ENCODE measurements around the gene NTM.

Gene NTM

GRCh38 chr11:131474947-131475346, 104.5 kb downstream of the NTM start:
- CTCF ChIA-PET = no interaction called here
- no peak for DNase-seq (ENCODE audit: extremely low spot score)
- no peak for TF ChIP-seq BHLHE40 (IDR thresholded peaks at IDR 0.05; ENCODE audit: borderline replicate concordance)
- no peak for TF ChIP-seq LEF1 (IDR thresholded peaks at IDR 0.05; ENCODE audit: borderline replicate concordance)
- TF ChIP-seq SP1 (IDR thresholded peaks at IDR 0.05) = no peak
- TF ChIP-seq CTBP1 (IDR thresholded peaks at IDR 0.05; ENCODE audit: borderline replicate concordance) = no peak
- no peak for TF ChIP-seq NFRKB (IDR thresholded peaks at IDR 0.05)
- no peak for TF ChIP-seq HDGF (IDR thresholded peaks at IDR 0.05; ENCODE audit: borderline replicate concordance)
- no peak for TF ChIP-seq ARNT (IDR thresholded peaks at IDR 0.05)
- no peak for TF ChIP-seq FOXK2 (IDR thresholded peaks at IDR 0.05)
- TF ChIP-seq SUZ12 (IDR thresholded peaks at IDR 0.05) = no peak
- no peak for TF ChIP-seq ELF4 (IDR thresholded peaks at IDR 0.05)
- POLR2A ChIA-PET = no interaction called here

- POLR2A ChIA-PET = no interaction called here
- no peak for TF ChIP-seq NFRKB (IDR thresholded peaks at IDR 0.05)
- no peak for TF ChIP-seq ELF4 (IDR thresholded peaks at IDR 0.05)
- no peak for TF ChIP-seq L3MBTL2 (conservative IDR thresholded peaks at IDR 0.05)
- TF ChIP-seq ZNF384 (IDR thresholded peaks at IDR 0.05) = no peak
- no peak for TF ChIP-seq FOXA1 (IDR thresholded peaks at IDR 0.05)
- TF ChIP-seq PKNOX1 (IDR thresholded peaks at IDR 0.05) = no peak
- TF ChIP-seq HDGF (IDR thresholded peaks at IDR 0.05; ENCODE audit: borderline replicate concordance) = no peak
- no peak for TF ChIP-seq SP1 (IDR thresholded peaks at IDR 0.05)
- no peak for TF ChIP-seq CTBP1 (IDR thresholded peaks at IDR 0.05; ENCODE audit: borderline replicate concordance)
- no peak for TF ChIP-seq BHLHE40 (IDR thresholded peaks at IDR 0.05; ENCODE audit: borderline replicate concordance)
- no peak for TF ChIP-seq FOXM1 (IDR thresholded peaks at IDR 0.05; ENCODE audit: borderline replicate concordance)
- TF ChIP-seq LEF1 (IDR thresholded peaks at IDR 0.05; ENCODE audit: borderline replicate concordance) = no peak
- CTCF ChIA-PET = no interaction called here
- DNase-seq (ENCODE audit: extremely low spot score) = no peak
Measured at GRCh38 chr11:131476266-131476665, 105.9 kb downstream of the NTM start.

DNA sequence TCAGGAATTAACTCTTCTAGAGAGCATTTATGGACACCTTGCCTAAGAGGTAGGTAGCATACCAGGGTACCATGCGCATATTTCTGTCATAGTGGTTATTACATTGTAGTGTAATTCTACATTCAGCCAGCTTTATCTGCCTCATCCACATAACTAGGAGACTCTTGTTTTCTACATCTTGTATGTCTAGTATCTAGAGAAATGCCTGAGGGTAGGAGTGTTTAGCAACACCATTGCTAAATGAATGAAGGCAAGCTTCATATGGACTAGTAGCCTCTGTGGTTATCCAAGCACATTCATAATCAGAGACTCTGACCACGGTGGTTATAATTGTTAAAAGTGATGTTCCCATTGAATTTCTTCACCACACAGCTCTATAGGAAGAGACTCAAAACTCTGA, 107.9 kb downstream of the NTM start:
- DNase-seq (ENCODE audit: extremely low spot score) = no peak
- POLR2A ChIA-PET = interaction anchor here (0.8 kb wide), 1 partner anchor 12 kb away, joined by 5 read pairs; no protein-coding TSS in a partner anchor
- CTCF ChIA-PET = no interaction called here
- TF ChIP-seq SP1 (IDR thresholded peaks at IDR 0.05) (no peak), ARNT (IDR thresholded peaks at IDR 0.05) (no peak), CTBP1 (IDR thresholded peaks at IDR 0.05; ENCODE audit: borderline replicate concordance) (no peak), TARDBP (IDR thresholded peaks at IDR 0.05) (no peak), L3MBTL2 (conservative IDR thresholded peaks at IDR 0.05) (no peak), PKNOX1 (IDR thresholded peaks at IDR 0.05) (no peak), SUZ12 (IDR thresholded peaks at IDR 0.05) (no peak), NFRKB (IDR thresholded peaks at IDR 0.05) (no peak), BHLHE40 (IDR thresholded peaks at IDR 0.05; ENCODE audit: borderline replicate concordance) (no peak), ELF4 (IDR thresholded peaks at IDR 0.05) (no peak), FOXK2 (IDR thresholded peaks at IDR 0.05) (no peak), HDGF (IDR thresholded peaks at IDR 0.05; ENCODE audit: borderline replicate concordance) (no peak), LEF1 (IDR thresholded peaks at IDR 0.05; ENCODE audit: borderline replicate concordance) (no peak), FOXM1 (IDR thresholded peaks at IDR 0.05; ENCODE audit: borderline replicate concordance) (no peak), ZNF384 (IDR thresholded peaks at IDR 0.05) (no peak)

GRCh38 chr11:131481303-131481702, 110.9 kb downstream of the NTM start:
- no peak for DNase-seq (ENCODE audit: extremely low spot score)

GRCh38 chr11:131481971-131482370, 111.6 kb downstream of the NTM start:
- no peak for DNase-seq (ENCODE audit: extremely low spot score)
- TF ChIP-seq FOXK2 (IDR thresholded peaks at IDR 0.05) (no peak), ELF4 (IDR thresholded peaks at IDR 0.05) (no peak), TARDBP (IDR thresholded peaks at IDR 0.05) (no peak), BHLHE40 (IDR thresholded peaks at IDR 0.05; ENCODE audit: borderline replicate concordance) (no peak), SUZ12 (IDR thresholded peaks at IDR 0.05) (no peak), FOXA1 (IDR thresholded peaks at IDR 0.05) (no peak), SP1 (IDR thresholded peaks at IDR 0.05) (no peak), LEF1 (IDR thresholded peaks at IDR 0.05; ENCODE audit: borderline replicate concordance) (no peak), CTBP1 (IDR thresholded peaks at IDR 0.05; ENCODE audit: borderline replicate concordance) (no peak), L3MBTL2 (conservative IDR thresholded peaks at IDR 0.05) (no peak), NFRKB (IDR thresholded peaks at IDR 0.05) (no peak), ARNT (IDR thresholded peaks at IDR 0.05) (no peak), ZNF384 (IDR thresholded peaks at IDR 0.05) (no peak), PKNOX1 (IDR thresholded peaks at IDR 0.05) (no peak), FOXM1 (IDR thresholded peaks at IDR 0.05; ENCODE audit: borderline replicate concordance) (no peak), HDGF (IDR thresholded peaks at IDR 0.05; ENCODE audit: borderline replicate concordance) (no peak)
- ChIA-PET CTCF (no interaction called here), POLR2A (no interaction called here)

More at GRCh38 chr11:131481303-131481702, 110.9 kb downstream of the NTM start:
- TF ChIP-seq BHLHE40 (IDR thresholded peaks at IDR 0.05; ENCODE audit: borderline replicate concordance) = no peak
- no peak for TF ChIP-seq ARNT (IDR thresholded peaks at IDR 0.05)
- no peak for TF ChIP-seq FOXM1 (IDR thresholded peaks at IDR 0.05; ENCODE audit: borderline replicate concordance)
- no peak for TF ChIP-seq FOXK2 (IDR thresholded peaks at IDR 0.05)
- ChIA-PET POLR2A (no interaction called here), CTCF (no interaction called here)

- no peak for DNase-seq (ENCODE audit: extremely low spot score)
- CTCF ChIA-PET = no interaction called here
- no peak for TF ChIP-seq L3MBTL2 (conservative IDR thresholded peaks at IDR 0.05)
- no peak for TF ChIP-seq ZNF384 (IDR thresholded peaks at IDR 0.05)
- TF ChIP-seq ELF4 (IDR thresholded peaks at IDR 0.05) = no peak
- TF ChIP-seq HDGF (IDR thresholded peaks at IDR 0.05; ENCODE audit: borderline replicate concordance) = no peak
- TF ChIP-seq FOXK2 (IDR thresholded peaks at IDR 0.05) = no peak
- no peak for TF ChIP-seq LEF1 (IDR thresholded peaks at IDR 0.05; ENCODE audit: borderline replicate concordance)
- TF ChIP-seq FOXM1 (IDR thresholded peaks at IDR 0.05; ENCODE audit: borderline replicate concordance) = no peak
- TF ChIP-seq SUZ12 (IDR thresholded peaks at IDR 0.05) = no peak
- no peak for TF ChIP-seq NFRKB (IDR thresholded peaks at IDR 0.05)
- TF ChIP-seq PKNOX1 (IDR thresholded peaks at IDR 0.05) = no peak
- no peak for TF ChIP-seq FOXA1 (IDR thresholded peaks at IDR 0.05)
- no peak for TF ChIP-seq CTBP1 (IDR thresholded peaks at IDR 0.05; ENCODE audit: borderline replicate concordance)
- TF ChIP-seq TARDBP (IDR thresholded peaks at IDR 0.05) = no peak
- TF ChIP-seq BHLHE40 (IDR thresholded peaks at IDR 0.05; ENCODE audit: borderline replicate concordance) = no peak
- no peak for TF ChIP-seq ARNT (IDR thresholded peaks at IDR 0.05)
- POLR2A ChIA-PET = no interaction called here
Measured at GRCh38 chr11:131483453-131483852, 113.0 kb downstream of the NTM start.
